ENCODE data around the gene YIF1A. TPM values are rescaled to one million over a fixed set of nuclear protein-coding genes. Genes with fewer than 3 reads are reported as not detected.
"Not testable (repeated sequence)": the region's sequence is repeated elsewhere in the genome, so short reads cannot be mapped to it uniquely, and the experiment has no call there.

YIF1A gene
- total and polyA plus RNA-seq, 7 experiments from 2014 or later = 25.0 to 66.2 (median 34.1) TPM

DNA sequence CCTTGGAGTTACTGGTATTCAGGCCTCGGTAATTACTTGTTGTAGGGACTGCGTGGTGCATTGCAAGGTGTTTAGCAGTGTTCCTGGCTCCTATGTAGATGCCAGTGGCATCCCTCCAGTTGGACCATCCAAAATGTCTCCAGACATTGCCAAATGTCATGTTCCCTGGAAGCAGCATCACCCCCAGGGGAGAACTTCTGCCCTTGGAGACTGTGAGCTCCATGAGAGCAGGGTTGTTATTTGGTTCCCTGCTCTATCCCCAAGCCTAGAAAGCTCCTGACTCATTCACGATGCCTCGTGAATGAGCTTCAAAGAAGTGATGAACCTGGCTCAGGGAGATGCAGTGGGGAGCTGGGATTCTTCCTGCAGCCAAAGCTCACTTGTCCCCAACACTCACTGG, 32.7 kb upstream of the YIF1A start:
- H3K36me3 ChIP-seq (ENCODE audit: control insufficient read depth in 2 of 3, insufficient read depth in 3 of 3, low read length in 3 of 3) = no peaks in the 10 kb centered on the region
- Mint-ChIP-seq H3K9me3 (peaks cover 0 to 9% (median 0%) of the 10 kb centered on the region in 11 donors), H3K27ac (peak overlapping the region in 6 of 9 donors; percentile 43 to 90 (median 86)), H3K4me1 (peaks cover 34 to 81% (median 70%) of the 10 kb centered on the region in 7 donors), H3K4me3 (peak overlapping the region in 1 of 10 donors; percentile 16), H3K27me3 (peaks cover 0 to 9% (median 0%) of the 10 kb centered on the region in 5 donors), H3K36me3 (peaks cover 0 to 12% (median 0%) of the 10 kb centered on the region in 5 donors)
- no peaks in the 10 kb centered on the region for H3K27me3 ChIP-seq (ENCODE audit: control insufficient read depth in 2 of 2, insufficient read depth in 2 of 2, low read length in 2 of 2)
- ATAC-seq = no peak
- no peak for DNase-seq
- intact Hi-C loops (cut with micrococcal nuclease) = no loop called here
- peaks cover 25 to 48% of the 10 kb centered on the region in 2 donors for H3K4me1 ChIP-seq (ENCODE audit: control insufficient read depth in 2 of 2, insufficient read depth in 2 of 2, low read length in 2 of 2)
- H3K9me3 ChIP-seq (ENCODE audit: control insufficient read depth in 2 of 3, low read length in 3 of 3) = no peaks in the 10 kb centered on the region
- H3K27ac ChIP-seq (ENCODE audit: low read depth, low read length) = peak overlapping the region; percentile 37
- no peak overlapping the region for H3K4me3 ChIP-seq (ENCODE audit: low read length)
- ChIA-PET CTCF (interaction anchor here (1.9 kb wide), 1 partner anchor 9 kb away, joined by 13 read pairs; no protein-coding TSS in a partner anchor), POLR2A (interaction anchor here (1.1 to 1.5 kb wide), 2 partner anchors 9 to 23 kb away, joined by 5 to 23 read pairs; partner anchors contain the start of gene BRMS1)

DNA sequence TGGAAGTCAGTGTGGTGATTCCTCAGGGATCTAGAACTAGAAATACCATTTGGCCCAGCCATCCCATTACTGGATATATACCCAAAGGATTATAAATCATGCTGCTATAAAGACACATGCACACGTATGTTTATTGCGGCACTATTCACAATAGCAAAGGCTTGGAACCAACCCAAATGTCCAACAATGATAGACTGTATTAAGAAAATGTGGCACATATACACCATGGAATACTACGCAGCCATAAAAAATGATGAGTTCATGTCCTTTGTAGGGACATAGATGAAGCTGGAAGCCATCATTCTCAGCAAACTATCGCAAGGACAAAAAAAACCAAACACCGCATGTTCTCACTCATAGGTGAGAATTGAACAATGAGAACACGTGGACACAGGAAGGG, 31.8 kb upstream of the YIF1A start:
- H3K9me3 ChIP-seq (ENCODE audit: control insufficient read depth in 2 of 3, low read length in 3 of 3); H3K36me3 ChIP-seq (ENCODE audit: control insufficient read depth in 2 of 3, insufficient read depth in 3 of 3, low read length in 3 of 3); CTCF ChIA-PET; H3K4me3 ChIP-seq (ENCODE audit: low read length); ATAC-seq; intact Hi-C loops (cut with micrococcal nuclease); H3K4me3 Mint-ChIP-seq; H3K27ac ChIP-seq (ENCODE audit: low read depth, low read length); H3K9me3 Mint-ChIP-seq; DNase-seq; H3K27me3 ChIP-seq (ENCODE audit: control insufficient read depth in 2 of 2, insufficient read depth in 2 of 2, low read length in 2 of 2); H3K27me3 Mint-ChIP-seq: not testable (repeated sequence)
- peaks cover 0 to 12% (median 0%) of the 10 kb centered on the region in 5 donors for H3K36me3 Mint-ChIP-seq
- peaks cover 23 to 41% of the 10 kb centered on the region in 2 donors for H3K4me1 ChIP-seq (ENCODE audit: control insufficient read depth in 2 of 2, insufficient read depth in 2 of 2, low read length in 2 of 2)
- peaks cover 31 to 79% (median 69%) of the 10 kb centered on the region in 7 donors for H3K4me1 Mint-ChIP-seq
- POLR2A ChIA-PET = interaction anchor here (0.6 kb wide), 1 partner anchor 66 kb away, joined by 3 read pairs; no protein-coding TSS in a partner anchor
- peak overlapping the region in 4 of 9 donors; percentile 67 to 100 (median 98) for H3K27ac Mint-ChIP-seq

DNA sequence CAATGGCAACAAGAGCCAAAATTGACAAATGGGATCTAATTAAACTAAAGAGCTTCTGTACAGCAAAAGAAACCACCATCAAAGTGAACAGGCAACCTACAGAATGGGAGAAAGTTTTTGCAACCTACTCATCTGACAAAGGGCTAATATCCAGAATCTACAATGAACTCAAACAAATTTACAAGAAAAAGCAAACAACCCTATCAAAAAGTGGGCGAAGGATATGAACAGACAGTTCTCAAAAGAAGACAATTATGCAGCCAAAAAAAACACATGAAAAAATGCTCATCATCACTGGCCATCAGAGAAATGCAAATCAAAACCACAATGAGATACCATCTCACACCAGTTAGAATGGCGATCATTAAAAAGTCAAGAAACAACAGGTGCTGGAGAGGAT, 31.3 kb upstream of the YIF1A start:
- H3K27me3 Mint-ChIP-seq; intact Hi-C loops (cut with micrococcal nuclease); ATAC-seq; H3K9me3 Mint-ChIP-seq; H3K9me3 ChIP-seq (ENCODE audit: control insufficient read depth in 2 of 3, low read length in 3 of 3); H3K27me3 ChIP-seq (ENCODE audit: control insufficient read depth in 2 of 2, insufficient read depth in 2 of 2, low read length in 2 of 2); H3K4me3 ChIP-seq (ENCODE audit: low read length); H3K36me3 ChIP-seq (ENCODE audit: control insufficient read depth in 2 of 3, insufficient read depth in 3 of 3, low read length in 3 of 3); H3K27ac ChIP-seq (ENCODE audit: low read depth, low read length); DNase-seq: not testable (repeated sequence)
- H3K27ac Mint-ChIP-seq = peak overlapping the region in 8 of 9 donors; percentile 65 to 100 (median 99)
- POLR2A ChIA-PET = interaction anchor here (0.6 kb wide), 1 partner anchor 66 kb away, joined by 3 read pairs; no protein-coding TSS in a partner anchor
- H3K4me1 Mint-ChIP-seq = peaks cover 33 to 79% (median 70%) of the 10 kb centered on the region in 7 donors
- H3K4me1 ChIP-seq (ENCODE audit: control insufficient read depth in 2 of 2, insufficient read depth in 2 of 2, low read length in 2 of 2) = peaks cover 23 to 41% of the 10 kb centered on the region in 2 donors
- peak overlapping the region in 4 of 10 donors; percentile 12 to 83 (median 52) for H3K4me3 Mint-ChIP-seq
- CTCF ChIA-PET = interaction anchor here (0.8 kb wide), 1 partner anchor 9 kb away, joined by 3 read pairs; no protein-coding TSS in a partner anchor
- H3K36me3 Mint-ChIP-seq = peaks cover 0 to 12% (median 0%) of the 10 kb centered on the region in 5 donors

DNA sequence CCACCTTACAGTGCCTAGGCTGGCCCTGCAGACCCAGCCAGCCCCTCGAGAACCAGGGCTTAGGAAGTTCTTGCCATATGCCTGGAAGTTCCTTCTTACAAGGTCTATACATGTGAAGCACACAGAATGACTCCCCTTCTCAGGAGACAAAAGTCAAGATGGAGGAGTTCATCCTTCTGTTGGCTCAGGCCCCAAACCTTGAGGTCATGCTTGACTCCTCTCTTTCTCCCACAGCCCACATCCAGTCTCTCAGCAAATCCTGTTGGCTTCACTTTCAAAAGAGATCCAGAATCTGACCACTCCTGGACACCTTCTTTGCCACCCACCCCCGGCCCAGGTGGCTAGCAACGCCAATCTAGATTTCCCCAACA, 29.6 kb upstream of the YIF1A start:
- peaks cover 39 to 82% (median 68%) of the 10 kb centered on the region in 7 donors for H3K4me1 Mint-ChIP-seq
- H3K4me1 ChIP-seq (ENCODE audit: control insufficient read depth in 2 of 2, insufficient read depth in 2 of 2, low read length in 2 of 2) = peaks cover 27 to 54% of the 10 kb centered on the region in 2 donors
- peak overlapping the region; percentile 31 for H3K4me3 ChIP-seq (ENCODE audit: low read length)
- POLR2A ChIA-PET = interaction anchor here (0.6 to 2.9 kb wide), 9 partner anchors 8 to 817 kb away, joined by 3 to 26 read pairs (median 4); partner anchors contain the start of genes BRMS1, MUS81, SLC29A2 and YIF1A
- H3K36me3 ChIP-seq (ENCODE audit: control insufficient read depth in 2 of 3, insufficient read depth in 3 of 3, low read length in 3 of 3) = no peaks in the 10 kb centered on the region
- no peaks in the 10 kb centered on the region for H3K27me3 ChIP-seq (ENCODE audit: control insufficient read depth in 2 of 2, insufficient read depth in 2 of 2, low read length in 2 of 2)
- peak overlapping the region; percentile 88 to 100 (median 99) for H3K27ac Mint-ChIP-seq
- H3K27me3 Mint-ChIP-seq = peaks cover 0 to 9% (median 0%) of the 10 kb centered on the region in 5 donors
- H3K36me3 Mint-ChIP-seq = peaks cover 0 to 12% (median 0%) of the 10 kb centered on the region in 5 donors
- no peaks in the 10 kb centered on the region for H3K9me3 ChIP-seq (ENCODE audit: control insufficient read depth in 2 of 3, low read length in 3 of 3)
- intact Hi-C loops (cut with micrococcal nuclease) = loop anchor here in 1 of 2 donors (1.0 to 5.0 kb wide), 2 partner anchors 10 to 1189 kb away; partner anchors contain the start of genes CDK2AP2 and PITPNM1
- H3K27ac ChIP-seq (ENCODE audit: low read depth, low read length) = peak overlapping the region; percentile 99
- CTCF ChIA-PET = interaction anchor here (0.6 to 2.1 kb wide), 3 partner anchors 8 to 1618 kb away, joined by 3 to 14 read pairs (median 3); no protein-coding TSS in a partner anchor
- peak overlapping the region; percentile 45 to 89 (median 83) for H3K4me3 Mint-ChIP-seq
- peaks cover 0 to 7% (median 0%) of the 10 kb centered on the region in 11 donors for H3K9me3 Mint-ChIP-seq
- ATAC-seq (no peak), DNase-seq (no peak)

DNA sequence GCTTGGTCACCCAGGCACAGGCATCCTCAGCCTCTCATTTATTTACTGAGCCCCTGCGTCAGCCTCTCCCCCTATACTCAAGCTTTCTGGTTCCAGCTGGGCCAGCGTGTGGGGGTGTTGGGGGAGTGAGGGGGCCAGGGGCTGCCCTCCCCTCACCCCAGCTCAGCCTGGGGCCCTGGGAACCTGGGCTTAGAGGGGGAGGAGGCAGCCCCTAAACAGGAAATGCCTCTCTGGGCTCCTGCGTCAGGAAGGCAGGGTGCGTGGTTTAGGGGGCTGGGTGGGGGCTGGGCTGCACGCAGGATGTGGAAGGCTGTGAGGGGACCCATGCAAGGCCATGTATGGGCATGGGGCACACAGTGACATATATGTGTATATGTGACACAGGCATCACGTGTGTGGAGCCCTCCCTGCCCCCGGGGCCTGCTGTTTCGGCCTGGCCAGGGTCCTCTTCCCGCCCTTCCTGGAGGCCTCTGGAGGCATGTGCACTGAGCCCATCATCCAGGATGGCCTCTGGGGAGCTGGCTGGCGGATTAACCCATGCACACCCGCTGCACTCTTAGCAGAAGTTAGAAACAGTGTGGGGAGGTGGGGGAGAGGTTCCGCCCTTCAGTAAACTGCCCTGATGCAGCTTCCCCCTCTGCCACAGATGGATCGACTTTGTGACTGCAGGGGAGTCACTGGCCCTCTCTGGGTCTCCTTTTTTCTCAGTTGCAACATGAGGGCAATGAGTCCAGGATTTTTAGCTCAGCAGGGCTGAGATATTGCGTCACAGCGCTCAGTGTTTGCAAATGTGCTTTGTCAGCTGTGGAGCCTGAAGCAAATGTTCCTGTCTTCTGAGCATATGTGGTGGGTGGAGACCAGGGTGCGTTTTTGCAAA, 29.0 kb upstream of the YIF1A start:
- Histone ChIP-seq H3K9me3 (ENCODE audit: control insufficient read depth in 2 of 3, low read length in 3 of 3) (no peaks in the 10 kb centered on the region), H3K4me3 (ENCODE audit: low read length) (peak overlapping the region; percentile 54), H3K4me1 (ENCODE audit: control insufficient read depth in 2 of 2, insufficient read depth in 2 of 2, low read length in 2 of 2) (peaks cover 32 to 60% of the 10 kb centered on the region in 2 donors), H3K36me3 (ENCODE audit: control insufficient read depth in 2 of 3, insufficient read depth in 3 of 3, low read length in 3 of 3) (no peaks in the 10 kb centered on the region), H3K27me3 (ENCODE audit: control insufficient read depth in 2 of 2, insufficient read depth in 2 of 2, low read length in 2 of 2) (no peaks in the 10 kb centered on the region), H3K27ac (ENCODE audit: low read depth, low read length) (peak overlapping the region; percentile 99)
- Mint-ChIP-seq H3K9me3 (peaks cover 0 to 5% (median 0%) of the 10 kb centered on the region in 11 donors), H3K36me3 (peaks cover 0 to 12% (median 0%) of the 10 kb centered on the region in 5 donors), H3K4me1 (peaks cover 39 to 78% (median 63%) of the 10 kb centered on the region in 7 donors), H3K4me3 (peak overlapping the region; percentile 45 to 89 (median 83)), H3K27me3 (peaks cover 0 to 9% (median 0%) of the 10 kb centered on the region in 5 donors), H3K27ac (peak overlapping the region; percentile 88 to 100 (median 99))
- POLR2A ChIA-PET = interaction anchor here (0.6 to 2.9 kb wide), 17 partner anchors 9 to 894 kb away, joined by 3 to 26 read pairs (median 4); partner anchors contain the start of genes B4GAT1, BRMS1, MUS81 and SLC29A2
- CTCF ChIA-PET = interaction anchor here (1.0 to 2.1 kb wide), 3 partner anchors 9 to 69 kb away, joined by 3 to 14 read pairs (median 4); no protein-coding TSS in a partner anchor
- ATAC-seq (peak; percentile 93), DNase-seq (peak in 7 of 9 donors; percentile 79 to 96 (median 86))
- intact Hi-C loops (cut with micrococcal nuclease) = loop anchor here in 1 of 2 donors (1.0 to 5.0 kb wide), 3 partner anchors 10 to 1189 kb away; partner anchors contain the start of genes BRMS1, CDK2AP2 and PITPNM1

DNA sequence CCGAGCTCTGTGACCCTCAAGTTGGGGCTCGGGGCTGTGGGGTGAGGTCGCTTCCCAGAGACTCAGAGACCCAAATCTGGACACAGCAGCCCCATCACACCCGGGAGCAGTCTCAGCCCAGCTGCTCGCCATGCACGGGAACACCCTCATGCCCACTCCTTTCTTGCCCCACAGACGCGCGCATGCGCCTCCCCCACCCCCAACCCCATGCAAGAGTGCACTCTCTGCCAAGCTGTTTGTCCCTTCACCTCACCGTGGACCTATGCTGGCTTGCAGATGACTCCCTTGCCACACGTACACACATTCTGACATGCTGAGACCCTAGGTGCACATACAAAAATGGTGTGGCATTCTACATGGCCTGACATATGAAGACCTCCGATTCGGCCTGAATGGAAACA, 28.4 kb upstream of the YIF1A start:
- H3K27me3 Mint-ChIP-seq = peaks cover 0 to 9% (median 0%) of the 10 kb centered on the region in 5 donors
- H3K36me3 ChIP-seq (ENCODE audit: control insufficient read depth in 2 of 3, insufficient read depth in 3 of 3, low read length in 3 of 3) = no peaks in the 10 kb centered on the region
- H3K9me3 ChIP-seq (ENCODE audit: control insufficient read depth in 2 of 3, low read length in 3 of 3) = no peaks in the 10 kb centered on the region
- no peaks in the 10 kb centered on the region for H3K27me3 ChIP-seq (ENCODE audit: control insufficient read depth in 2 of 2, insufficient read depth in 2 of 2, low read length in 2 of 2)
- H3K4me3 ChIP-seq (ENCODE audit: low read length) = peak overlapping the region; percentile 54
- no peak for ATAC-seq
- DNase-seq = peak in 7 of 9 donors; percentile 58 to 75 (median 65)
- intact Hi-C loops (cut with micrococcal nuclease) = loop anchor here in 1 of 2 donors (1.0 to 5.0 kb wide), 2 partner anchors 28 to 1190 kb away; partner anchors contain the start of genes BRMS1, CDK2AP2 and PITPNM1
- H3K4me3 Mint-ChIP-seq = peak overlapping the region; percentile 37 to 89 (median 83)
- H3K4me1 ChIP-seq (ENCODE audit: control insufficient read depth in 2 of 2, insufficient read depth in 2 of 2, low read length in 2 of 2) = peaks cover 33 to 60% of the 10 kb centered on the region in 2 donors
- CTCF ChIA-PET = interaction anchor here (0.5 to 2.1 kb wide), 4 partner anchors 9 to 69 kb away, joined by 3 to 14 read pairs (median 4); no protein-coding TSS in a partner anchor
- peak overlapping the region; percentile 99 for H3K27ac ChIP-seq (ENCODE audit: low read depth, low read length)
- POLR2A ChIA-PET = interaction anchor here (0.9 to 2.9 kb wide), 15 partner anchors 9 to 893 kb away, joined by 3 to 26 read pairs (median 4); partner anchors contain the start of genes B4GAT1, BRMS1, MRPL11 and MUS81
- peaks cover 37 to 75% (median 56%) of the 10 kb centered on the region in 7 donors for H3K4me1 Mint-ChIP-seq
- H3K9me3 Mint-ChIP-seq = peaks cover 0 to 5% (median 0%) of the 10 kb centered on the region in 11 donors
- peaks cover 0 to 12% (median 0%) of the 10 kb centered on the region in 5 donors for H3K36me3 Mint-ChIP-seq
- H3K27ac Mint-ChIP-seq = peak overlapping the region; percentile 88 to 100 (median 99)

Measured in naive thymus-derived CD4-positive, alpha-beta T cell (primary cell).